Ectodermal cell (in vitro differentiated cells): ENCODE data around the gene ABHD14A.

Experiments used
- H3K27ac ChIP-seq: 2 replicates; pipeline ENCODE4 v1.7.0; 2013; ENCODE audit warnings: mild to moderate bottlenecking, low read depth, low read length; ENCODE audit not compliant: insufficient read depth, poor library complexity, severe bottlenecking
- H3K27me3 ChIP-seq: 2 replicates; pipeline ENCODE4 v1.7.0; 2013; ENCODE audit warnings: mild to moderate bottlenecking, low read length; ENCODE audit not compliant: insufficient read depth, control insufficient read depth, poor library complexity, severe bottlenecking
- H3K36me3 ChIP-seq: one replicate; pipeline ENCODE4 v1.7.0; 2013; ENCODE audit warnings: low read length; ENCODE audit not compliant: control insufficient read depth, insufficient read depth
- H3K4me1 ChIP-seq: one replicate; pipeline ENCODE4 v1.7.0; 2013; ENCODE audit warnings: low read length; ENCODE audit not compliant: control insufficient read depth, insufficient read depth
- H3K4me3 ChIP-seq: 2 replicates; pipeline ENCODE4 v1.7.0; 2013; ENCODE audit warnings: low read depth, low read length, control low read depth; ENCODE audit not compliant: insufficient read depth
- H3K9me3 ChIP-seq: 2 replicates; pipeline ENCODE4 v1.7.0; 2013; ENCODE audit warnings: mild to moderate bottlenecking, low read length, moderate library complexity; ENCODE audit not compliant: control insufficient read depth
- WGBS, 2 experiments: methylation state at CpG; one replicate each; pipeline ENCODE4 v1.1.7; 2013; ENCODE audit warnings: missing lambda C conversion rate in 2 of 2; 5-methylcytosine and 5-hydroxymethylcytosine counted together

Gene ABHD14A

GRCh38 chr3:51997935-51998596 lies 23.2 kb downstream of the ABHD14A start:
- Histone ChIP-seq H3K27me3 (no peaks in the 10 kb centered on the region), H3K4me1 (peaks cover 23% of the 10 kb centered on the region), H3K4me3 (no peak overlapping the region), H3K9me3 (no peaks in the 10 kb centered on the region), H3K36me3 (peaks cover 15% of the 10 kb centered on the region), H3K27ac (no peak overlapping the region)
- WGBS, 2 experiments, result 56 to 57% methylated on average over 6 of the region's 7 CpGs

- Histone ChIP-seq H3K9me3 (no peaks in the 10 kb centered on the region), H3K36me3 (peaks cover 10% of the 10 kb centered on the region), H3K4me3 (no peak overlapping the region), H3K27ac (no peak overlapping the region), H3K4me1 (peaks cover 30% of the 10 kb centered on the region), H3K27me3 (no peaks in the 10 kb centered on the region)
- WGBS, 2 experiments, result 87 to 90% methylated on average over 7 of the region's 7 CpGs
Measured at GRCh38 chr3:51998774-51999173, 23.9 kb downstream of the ABHD14A start.

- Histone ChIP-seq H3K27me3 (no peaks in the 10 kb centered on the region), H3K4me1 (peaks cover 34% of the 10 kb centered on the region), H3K4me3 (no peak overlapping the region), H3K27ac (no peak overlapping the region), H3K9me3 (no peaks in the 10 kb centered on the region), H3K36me3 (peaks cover under 1% of the 10 kb centered on the region)
- WGBS, 2 experiments, result 87 to 90% methylated on average over 2 of the region's 2 CpGs
Measured at GRCh38 chr3:51999846-52000245, 25.0 kb downstream of the ABHD14A start.

- no peaks in the 10 kb centered on the region for H3K27me3 ChIP-seq
- H3K9me3 ChIP-seq, result no peaks in the 10 kb centered on the region
- 3 to 5% methylated on average over 18 of the region's 18 CpGs for WGBS, 2 experiments
- no peak overlapping the region for H3K27ac ChIP-seq
- no peak overlapping the region for H3K4me3 ChIP-seq
- peaks cover 48% of the 10 kb centered on the region for H3K4me1 ChIP-seq
- no peaks in the 10 kb centered on the region for H3K36me3 ChIP-seq
Measured at GRCh38 chr3:52001443-52001974, 26.6 kb downstream of the ABHD14A start.

GRCh38 chr3:52002748-52003147 lies 27.9 kb downstream of the ABHD14A start:
- peak overlapping the region; percentile 67 for H3K27ac ChIP-seq
- H3K27me3 ChIP-seq, result no peaks in the 10 kb centered on the region
- no peaks in the 10 kb centered on the region for H3K36me3 ChIP-seq
- WGBS, 2 experiments, result 8% methylated on average over 5 to 6 of the region's 6 CpGs
- H3K4me3 ChIP-seq, result peak overlapping the region; percentile 24
- no peaks in the 10 kb centered on the region for H3K9me3 ChIP-seq
- peaks cover 50% of the 10 kb centered on the region for H3K4me1 ChIP-seq

- H3K4me3 ChIP-seq, result peak overlapping the region; percentile 9
- 39 to 41% methylated on average over 16 of the region's 16 CpGs for WGBS, 2 experiments
- peak overlapping the region; percentile 26 for H3K27ac ChIP-seq
- no peaks in the 10 kb centered on the region for H3K9me3 ChIP-seq
- no peaks in the 10 kb centered on the region for H3K36me3 ChIP-seq
- H3K27me3 ChIP-seq, result no peaks in the 10 kb centered on the region
- H3K4me1 ChIP-seq, result peaks cover 50% of the 10 kb centered on the region
Measured at GRCh38 chr3:52004163-52004787, 29.4 kb downstream of the ABHD14A start.

- no peak overlapping the region for H3K27ac ChIP-seq
- 84 to 85% methylated on average over 4 of the region's 4 CpGs for WGBS, 2 experiments
Measured at GRCh38 chr3:52004906-52005395, 30.1 kb downstream of the ABHD14A start.

GRCh38 chr3:52005571-52005986 lies 30.7 kb downstream of the ABHD14A start:
- WGBS, 2 experiments, result 14 to 18% methylated on average over 15 of the region's 15 CpGs
- Histone ChIP-seq H3K36me3 (no peaks in the 10 kb centered on the region), H3K27me3 (no peaks in the 10 kb centered on the region), H3K4me3 (no peak overlapping the region), H3K4me1 (peaks cover 50% of the 10 kb centered on the region), H3K9me3 (no peaks in the 10 kb centered on the region), H3K27ac (no peak overlapping the region)

More at GRCh38 chr3:52004906-52005395, 30.1 kb downstream of the ABHD14A start:
- H3K4me1 ChIP-seq, result peaks cover 50% of the 10 kb centered on the region
- no peaks in the 10 kb centered on the region for H3K27me3 ChIP-seq
- H3K9me3 ChIP-seq, result no peaks in the 10 kb centered on the region
- no peak overlapping the region for H3K4me3 ChIP-seq
- H3K36me3 ChIP-seq, result no peaks in the 10 kb centered on the region

GRCh38 chr3:52006017-52006819 lies 31.4 kb downstream of the ABHD14A start:
- Histone ChIP-seq H3K27ac (no peak overlapping the region), H3K9me3 (no peaks in the 10 kb centered on the region), H3K4me1 (peaks cover 50% of the 10 kb centered on the region), H3K36me3 (no peaks in the 10 kb centered on the region), H3K4me3 (no peak overlapping the region), H3K27me3 (no peaks in the 10 kb centered on the region)
- WGBS, 2 experiments, result 50 to 53% methylated on average over 8 of the region's 8 CpGs

GRCh38 chr3:52006820-52007133 lies 31.9 kb downstream of the ABHD14A start:
- Histone ChIP-seq H3K9me3 (no peaks in the 10 kb centered on the region), H3K27me3 (no peaks in the 10 kb centered on the region), H3K4me3 (no peak overlapping the region), H3K27ac (no peak overlapping the region), H3K36me3 (no peaks in the 10 kb centered on the region), H3K4me1 (peaks cover 47% of the 10 kb centered on the region)
- 92 to 94% methylated on average over 6 of the region's 6 CpGs for WGBS, 2 experiments
